Measurements from ENCODE around the gene SORL1.

GRCh38 chr11:121552644-121553043 lies 100.5 kb downstream of the SORL1 start:
- TF ChIP-seq KDM1A (IDR thresholded peaks at IDR 0.05; ENCODE audit: borderline replicate concordance, low read length) (no peak), POLR2A (IDR thresholded peaks at IDR 0.05; ENCODE audit: control extremely low read depth in 1 of 2, low read depth in 2 of 2, low read length in 2 of 2) (no peak)

All from H1 (cell line).